ENCODE results near the gene APMAP.

Gene APMAP

GRCh38 chr20:25018841-25019240 lies 26.3 kb upstream of the APMAP start:
- Histone ChIP-seq H3K4me3 (ENCODE audit: low read depth, low read length) (no peak overlapping the region), H3K36me3 (ENCODE audit: control insufficient read depth in 2 of 2, insufficient read depth in 1 of 2, low read length in 2 of 2) (peaks cover 0 to 2% of the 10 kb centered on the region in 2 experiments; a peak in 1 of 3 replicates), H3K27ac (ENCODE audit: extremely low read depth, low read depth, low read length) (no peak overlapping the region), H3K9me3 (ENCODE audit: control insufficient read depth, insufficient read depth, low read depth, low read length) (no peaks in the 10 kb centered on the region), H3K4me1 (ENCODE audit: control insufficient read depth, insufficient read depth, low read length) (no peaks in the 10 kb centered on the region)
- ChIA-PET CTCF (interaction anchor here (0.8 kb wide), 1 partner anchor 9 kb away, joined by 3 read pairs; no protein-coding TSS in a partner anchor), POLR2A (no interaction called here)
- TF ChIP-seq PRDM1 (tag by site-specific recombination; IDR thresholded peaks at IDR 0.05) (no peak), ZNF837 (tag by site-specific recombination; IDR thresholded peaks at IDR 0.05) (no peak), HOXA7 (CRISPR knock-in tag; IDR thresholded peaks at IDR 0.05; ENCODE audit: borderline replicate concordance) (no peak), HIC1 (tag by site-specific recombination; IDR thresholded peaks at IDR 0.05) (no peak), ZNF341 (tag by site-specific recombination; IDR thresholded peaks at IDR 0.05; ENCODE audit: low read depth) (no peak), ZNF354C (tag by site-specific recombination; IDR thresholded peaks at IDR 0.05; ENCODE audit: borderline replicate concordance, low read depth) (no peak), ZNF555 (tag by site-specific recombination; conservative IDR thresholded peaks at IDR 0.05) (no peak), CTCF (tag by site-specific recombination; IDR thresholded peaks at IDR 0.05) (no peak), KLF9 (tag by site-specific recombination; IDR thresholded peaks at IDR 0.05; ENCODE audit: low read depth) (no peak), ZNF548 (tag by site-specific recombination; IDR thresholded peaks at IDR 0.05) (no peak), ZNF146 (tag by site-specific recombination; IDR thresholded peaks at IDR 0.05) (no peak), GLI4 (tag by site-specific recombination; IDR thresholded peaks at IDR 0.05) (no peak), ZNF416 (tag by site-specific recombination; IDR thresholded peaks at IDR 0.05) (no peak), ZNF571 (tag by site-specific recombination; IDR thresholded peaks at IDR 0.05) (no peak), ZNF529 (tag by site-specific recombination; IDR thresholded peaks at IDR 0.05; ENCODE audit: insufficient replicate concordance) (no peak)

GRCh38 chr20:25018425-25018824 lies 25.9 kb upstream of the APMAP start:
- POLR2A ChIA-PET, result no interaction called here
- Histone ChIP-seq H3K4me3 (ENCODE audit: low read depth, low read length) (no peak overlapping the region), H3K9me3 (ENCODE audit: control insufficient read depth, insufficient read depth, low read depth, low read length) (no peaks in the 10 kb centered on the region), H3K4me1 (ENCODE audit: control insufficient read depth, insufficient read depth, low read length) (no peaks in the 10 kb centered on the region), H3K36me3 (ENCODE audit: control insufficient read depth in 2 of 2, insufficient read depth in 1 of 2, low read length in 2 of 2) (peaks cover 0 to 6% of the 10 kb centered on the region in 2 experiments; a peak in 1 of 3 replicates), H3K27ac (ENCODE audit: extremely low read depth, low read depth, low read length) (no peak overlapping the region)
- CTCF ChIA-PET, result interaction anchor here (0.8 kb wide), 1 partner anchor 10 kb away, joined by 3 read pairs; no protein-coding TSS in a partner anchor
- TF ChIP-seq ZNF561 (tag by site-specific recombination; IDR thresholded peaks at IDR 0.05; ENCODE audit: borderline replicate concordance) (no peak), ZSCAN5A (tag by site-specific recombination; IDR thresholded peaks at IDR 0.05) (no peak), ZNF335 (tag by site-specific recombination; conservative IDR thresholded peaks at IDR 0.05) (no peak), SP2 (tag by site-specific recombination; IDR thresholded peaks at IDR 0.05) (no peak), ZNF580 (tag by site-specific recombination; IDR thresholded peaks at IDR 0.05) (no peak), YY1 (tag by site-specific recombination; IDR thresholded peaks at IDR 0.05) (no peak), GLI4 (tag by site-specific recombination; IDR thresholded peaks at IDR 0.05) (no peak), ZNF777 (tag by site-specific recombination; IDR thresholded peaks at IDR 0.05; ENCODE audit: borderline replicate concordance) (no peak), ZNF626 (tag by site-specific recombination; IDR thresholded peaks at IDR 0.05) (no peak), ZFP37 (tag by site-specific recombination; IDR thresholded peaks at IDR 0.05) (no peak), ZIC2 (tag by site-specific recombination; IDR thresholded peaks at IDR 0.05) (no peak), HOXD13 (CRISPR knock-in tag; IDR thresholded peaks at IDR 0.05; ENCODE audit: borderline replicate concordance) (no peak), ZNF362 (tag by site-specific recombination; IDR thresholded peaks at IDR 0.05) (no peak), HIC1 (tag by site-specific recombination; IDR thresholded peaks at IDR 0.05) (no peak), ZSCAN16 (tag by site-specific recombination; IDR thresholded peaks at IDR 0.05) (no peak)

Data from HEK293 (cell line).